Choroid plexus epithelial cell (primary cell): ENCODE measurements around the gene USP20.

Source experiments
- DNase-seq: peaks from one replicate; pipeline ENCODE4 v3.0.0-alpha.2; 2010; ENCODE audit warnings: low read depth
- H3K4me3 ChIP-seq: 2 replicates; pipeline ENCODE4 v1.5.1; 2011; ENCODE audit warnings: low read depth, mild to moderate bottlenecking, control low read depth, low read length, moderate library complexity
- CTCF ChIP-seq: conservative IDR thresholded peaks from 2 replicates; pipeline ENCODE4 v1.5.1; 2011; ENCODE audit warnings: low read depth, mild to moderate bottlenecking, control low read depth, inconsistent platforms, low read length, moderate library complexity

The USP20 gene

GRCh38 chr9:129851821-129852220, 16.6 kb downstream of the USP20 start:
- no peak overlapping the region for H3K4me3 ChIP-seq
- TF ChIP-seq CTCF = no peak
- DNase-seq = peak; percentile 62

DNA sequence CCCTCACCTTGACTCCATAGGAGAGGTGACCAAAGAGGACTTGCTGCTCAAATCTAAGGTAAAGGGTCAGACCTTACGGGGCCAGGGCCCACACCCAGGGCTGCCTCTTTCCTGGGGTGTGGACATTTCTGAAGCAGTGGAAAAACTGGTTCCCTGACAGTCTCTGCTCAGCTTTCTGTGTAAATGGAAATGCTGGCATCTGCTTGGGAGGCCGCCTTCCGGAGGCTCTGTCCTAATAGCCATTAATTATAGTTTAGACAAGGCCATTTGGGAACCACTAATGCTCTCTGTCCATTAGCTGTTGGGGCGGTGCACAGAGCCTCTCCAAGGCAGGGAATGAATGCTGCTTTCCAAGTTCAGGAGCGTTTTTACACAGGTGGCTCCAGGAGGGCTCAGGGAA, 17.3 kb downstream of the USP20 start:
- no peak for TF ChIP-seq CTCF
- DNase-seq = no peak
- no peak overlapping the region for H3K4me3 ChIP-seq

DNA sequence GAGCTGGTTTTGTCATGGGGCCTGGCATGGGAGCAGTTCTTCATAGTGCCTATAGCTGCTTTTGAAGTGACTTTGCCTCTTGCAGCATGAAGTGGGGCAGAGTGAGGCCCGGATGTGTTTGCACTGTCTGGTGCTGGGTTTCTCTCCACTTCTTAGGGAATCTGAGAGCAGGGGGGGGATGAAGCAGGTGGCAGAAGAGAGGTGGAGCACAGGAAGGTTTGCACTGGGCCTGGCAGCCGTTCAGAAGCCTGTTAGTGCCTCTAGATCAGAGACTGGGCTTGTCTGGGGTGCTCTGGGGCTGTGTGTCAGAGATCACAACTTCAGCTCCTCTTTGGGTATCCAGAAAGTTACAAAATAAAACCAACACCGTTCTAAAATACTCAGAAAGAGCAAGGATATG, 18.4 kb downstream of the USP20 start:
- DNase-seq = no peak
- no peak for TF ChIP-seq CTCF
- H3K4me3 ChIP-seq = no peak overlapping the region

DNA sequence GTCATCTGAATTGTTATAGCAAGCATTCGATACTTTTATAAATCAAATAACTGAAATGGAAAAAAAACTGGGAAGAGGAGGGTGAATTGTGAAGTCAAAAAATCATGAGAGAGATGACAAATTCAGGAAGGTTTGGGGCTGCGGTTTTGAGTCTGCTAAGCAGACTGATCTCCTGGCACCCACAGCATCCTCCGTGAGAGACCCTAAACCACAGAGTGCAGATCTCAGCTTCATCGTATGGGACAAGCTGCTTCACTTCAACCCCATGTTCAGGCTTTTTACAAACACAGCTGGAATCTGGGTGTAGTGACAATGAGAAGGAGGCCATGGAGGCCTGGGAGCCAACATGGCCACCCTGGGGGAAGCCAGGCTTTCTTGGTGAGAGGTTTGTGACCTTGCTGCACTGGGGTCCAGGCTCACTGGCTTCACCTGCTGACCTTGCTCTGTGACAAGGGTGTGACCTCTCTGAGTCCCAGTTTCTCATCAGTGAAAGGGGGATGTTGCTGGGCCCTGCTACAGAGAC, 19.4 kb downstream of the USP20 start:
- H3K4me3 ChIP-seq = no peak overlapping the region
- no peak for DNase-seq
- TF ChIP-seq CTCF = no peak

DNA sequence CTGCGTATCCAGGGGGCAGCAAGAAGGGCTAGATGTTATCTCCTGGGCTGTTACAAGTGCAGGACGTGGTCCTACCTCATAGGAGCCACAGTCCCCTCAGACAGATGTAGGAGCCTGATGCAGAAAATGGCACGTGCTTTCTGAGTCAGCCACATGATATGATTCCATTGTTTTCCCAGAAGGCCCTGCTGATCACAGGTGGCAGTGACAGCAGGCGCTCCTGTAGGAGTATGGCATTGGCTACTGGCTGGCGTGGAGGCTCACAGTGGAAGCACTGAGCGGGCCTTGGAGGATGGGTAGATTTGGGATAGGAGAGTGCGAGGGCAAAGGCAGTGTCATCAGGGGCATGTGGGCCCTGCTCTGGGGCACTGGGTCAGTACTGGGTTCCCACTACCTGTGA, 21.9 kb downstream of the USP20 start:
- no peak overlapping the region for H3K4me3 ChIP-seq
- no peak for TF ChIP-seq CTCF
- no peak for DNase-seq

GRCh38 chr9:129858167-129858962, 23.1 kb downstream of the USP20 start:
- no peak overlapping the region for H3K4me3 ChIP-seq
- no peak for TF ChIP-seq CTCF
- DNase-seq = no peak
